Measurements from ENCODE around the gene BHMT2. TPM values are rescaled to one million over a fixed set of nuclear protein-coding genes. Genes with fewer than 3 reads are reported as not detected.

Gene BHMT2
- total and polyA plus RNA-seq, 2 donors (not counting 3 experiments of a cell fraction or from before 2014, with no cell fraction given), result 0.71 to 0.92 TPM

DNA sequence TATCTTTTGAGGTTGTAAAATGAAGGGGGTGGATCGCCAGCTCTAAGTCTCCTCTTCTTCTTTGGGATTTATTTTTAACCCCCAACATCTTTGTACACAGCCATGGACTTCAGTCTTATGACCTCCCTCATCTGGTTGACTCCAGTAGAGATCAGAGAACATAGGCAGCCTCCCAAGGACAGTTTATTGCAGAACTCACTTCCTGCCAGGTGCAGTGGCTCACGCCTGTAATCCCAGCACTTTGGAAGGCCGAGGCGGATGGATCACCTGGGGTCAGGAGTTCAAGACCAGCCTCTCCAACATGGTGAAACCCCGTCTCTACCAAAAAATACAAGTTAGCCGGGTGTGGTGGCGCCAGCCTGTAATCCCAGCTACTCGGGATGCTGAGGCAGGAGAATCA lies 39.2 kb downstream of the BHMT2 start:
- ChIA-PET CTCF (interaction anchor here (1.2 to 3.2 kb wide), 2 partner anchors 84 to 88 kb away, joined by 3 to 18 read pairs; no protein-coding TSS in a partner anchor), POLR2A (no interaction called here)
- no peaks in the 10 kb centered on the region for H3K79me2 ChIP-seq (ENCODE audit: control insufficient read depth, insufficient read depth, low read length)
- no peaks in the 10 kb centered on the region for H3K9me3 ChIP-seq (replicated peaks; ENCODE audit: control insufficient read depth, insufficient read depth, low read length)
- no TSS peak for BruUV-seq (replicated peaks)
- FAIRE-seq, result no peak
- H2AFZ ChIP-seq (ENCODE audit: low read depth, low read length), result no peak overlapping the region
- no peak overlapping the region for H3K4me3 ChIP-seq (replicated peaks in 1 of 3; ENCODE audit: insufficient read depth in 1 of 3, low read depth in 1 of 3, low read length in 3 of 3)
- TF ChIP-seq MAX (IDR thresholded peaks at IDR 0.05; ENCODE audit: insufficient read depth, insufficient read length), result no peak
- no peak for TF ChIP-seq FOS (IDR thresholded peaks at IDR 0.05; ENCODE audit: borderline replicate concordance, insufficient read depth, low read length)
- H3K4me2 ChIP-seq (ENCODE audit: insufficient read depth, low read length), result no peak overlapping the region
- no peaks in the 10 kb centered on the region for H3K9me1 ChIP-seq (replicated peaks; ENCODE audit: control insufficient read depth, extremely low read depth, insufficient read depth, low read length)
- dilution Hi-C loops (cut with MboI; ENCODE audit: extremely low pct_ligation_motif_present, low sequenced_read_pairs) (no loop called here), intact Hi-C loops (cut with micrococcal nuclease) (no loop called here)
- H3K36me3 ChIP-seq (ENCODE audit: control insufficient read depth in 2 of 2, extremely low read depth in 1 of 2, insufficient read depth in 2 of 2, low read length in 2 of 2), result no peaks in the 10 kb centered on the region
- no peak for DNase-seq (ENCODE audit: low read depth, low spot score)
- H3K27me3 ChIP-seq (ENCODE audit: control insufficient read depth in 2 of 2, insufficient read depth in 2 of 2, low read length in 2 of 2), result peaks cover 23 to 38% of the 10 kb centered on the region in 2 experiments
- no peak overlapping the region for H3K27ac ChIP-seq (ENCODE audit: insufficient read depth, low read depth, low read length)
- H4K20me1 ChIP-seq (replicated peaks; ENCODE audit: control insufficient read depth, extremely low read depth, insufficient read depth, low read length), result no peaks in the 10 kb centered on the region
- no peak overlapping the region for H3K9ac ChIP-seq (replicated peaks; ENCODE audit: extremely low read depth, insufficient read depth, low read length)
- H3K4me1 ChIP-seq (ENCODE audit: control insufficient read depth, extremely low read depth, insufficient read depth, low read length), result no peaks in the 10 kb centered on the region

DNA sequence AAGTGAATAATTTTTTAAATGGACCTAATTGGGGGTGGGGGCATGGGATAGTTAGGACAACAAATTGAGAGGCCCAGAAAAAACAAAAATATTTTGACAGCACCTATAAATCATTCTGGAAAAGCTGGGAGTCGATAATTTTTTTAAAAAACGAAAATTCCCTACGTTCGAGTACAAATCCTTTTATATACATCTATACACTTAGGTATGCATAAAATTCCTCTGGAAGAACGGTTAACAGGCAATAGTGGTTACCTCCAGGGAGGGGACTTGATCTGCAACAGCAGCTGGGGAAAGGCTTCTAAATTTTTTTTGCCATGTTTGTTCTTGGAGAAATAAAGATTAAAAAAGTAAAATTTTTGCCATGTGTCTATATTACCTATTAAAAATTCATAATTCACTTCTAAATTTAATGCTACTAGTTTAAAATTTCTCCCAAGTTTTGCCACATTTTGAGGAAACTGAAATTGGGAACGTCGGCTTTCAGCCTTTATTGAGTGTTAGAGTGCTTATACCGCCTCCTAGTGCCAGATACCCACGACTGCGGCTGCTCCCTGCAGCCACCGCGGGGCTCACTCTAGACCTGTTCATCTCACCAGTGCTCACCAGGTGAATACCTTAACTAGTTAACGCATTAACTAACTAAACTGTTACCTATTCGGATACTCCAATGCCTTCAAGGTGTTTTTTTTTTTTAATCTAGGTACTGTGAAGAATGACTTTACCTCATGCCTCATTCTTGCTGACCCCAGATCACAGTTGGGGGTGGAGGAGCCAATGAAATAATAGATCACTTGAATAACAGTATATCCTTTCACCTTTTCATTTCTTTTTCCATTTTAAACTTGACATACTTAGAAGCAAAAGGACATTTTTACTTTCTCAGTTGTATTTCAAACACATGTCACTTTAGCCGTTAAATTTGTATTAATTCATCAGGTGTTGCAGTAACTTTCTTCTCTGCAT lies 40.2 kb downstream of the BHMT2 start:
- no peak overlapping the region for H3K9ac ChIP-seq (replicated peaks; ENCODE audit: extremely low read depth, insufficient read depth, low read length)
- no peak overlapping the region for H3K4me2 ChIP-seq (ENCODE audit: insufficient read depth, low read length)
- H3K9me3 ChIP-seq (replicated peaks; ENCODE audit: control insufficient read depth, insufficient read depth, low read length), result no peaks in the 10 kb centered on the region
- no peaks in the 10 kb centered on the region for H3K4me1 ChIP-seq (ENCODE audit: control insufficient read depth, extremely low read depth, insufficient read depth, low read length)
- dilution Hi-C loops (cut with MboI; ENCODE audit: extremely low pct_ligation_motif_present, low sequenced_read_pairs) (no loop called here), intact Hi-C loops (cut with micrococcal nuclease) (loop anchor here (1.0 kb wide), 1 partner anchor 85 kb away; no protein-coding TSS in a partner anchor)
- H3K27me3 ChIP-seq (ENCODE audit: control insufficient read depth in 2 of 2, insufficient read depth in 2 of 2, low read length in 2 of 2), result peaks cover 27 to 43% of the 10 kb centered on the region in 2 experiments
- no peaks in the 10 kb centered on the region for H4K20me1 ChIP-seq (replicated peaks; ENCODE audit: control insufficient read depth, extremely low read depth, insufficient read depth, low read length)
- H3K36me3 ChIP-seq (ENCODE audit: control insufficient read depth in 2 of 2, extremely low read depth in 1 of 2, insufficient read depth in 2 of 2, low read length in 2 of 2), result no peaks in the 10 kb centered on the region
- no peaks in the 10 kb centered on the region for H3K79me2 ChIP-seq (ENCODE audit: control insufficient read depth, insufficient read depth, low read length)
- POLR2A ChIA-PET, result no interaction called here
- H3K9me1 ChIP-seq (replicated peaks; ENCODE audit: control insufficient read depth, extremely low read depth, insufficient read depth, low read length), result no peaks in the 10 kb centered on the region
- no peak for DNase-seq (ENCODE audit: low read depth, low spot score)
- CTCF ChIA-PET, result interaction anchor here (1.2 to 3.2 kb wide), 2 partner anchors 85 to 89 kb away, joined by 3 to 18 read pairs; no protein-coding TSS in a partner anchor
- no TSS peak for BruUV-seq (replicated peaks)
- no peak for FAIRE-seq
- H3K27ac ChIP-seq (ENCODE audit: insufficient read depth, low read depth, low read length), result no peak overlapping the region
- H2AFZ ChIP-seq (ENCODE audit: low read depth, low read length), result no peak overlapping the region
- peak; percentile 19 to 22 for TF ChIP-seq CTCF (IDR thresholded peaks at IDR 0.05; ENCODE audit: extremely low read depth in 1 of 2, insufficient read depth in 1 of 2, low read depth in 1 of 2, low read length in 2 of 2)
- TF ChIP-seq FOS (IDR thresholded peaks at IDR 0.05; ENCODE audit: borderline replicate concordance, insufficient read depth, low read length), result no peak
- no peak overlapping the region for H3K4me3 ChIP-seq (replicated peaks in 1 of 3; ENCODE audit: insufficient read depth in 1 of 3, low read depth in 1 of 3, low read length in 3 of 3)
